Endothelial cell of umbilical vein (primary cell): ENCODE measurements around the gene CD276. TPM values are rescaled to one million over a fixed set of nuclear protein-coding genes. Genes with fewer than 3 reads are reported as not detected.

Experiments used
- BruUV-seq: library from RNA; stranded (reverse); fragments of 400-500 nt; replicated peaks from 2 replicates; lab custom pipeline; 2021; lab: Mats Ljungman, UMichigan
- CTCF ChIA-PET: fragments of 300-600, 350-600 bp; sonication (Branson Sonifier 250); formaldehyde crosslinking; loops from one replicate; lab custom pipeline; 2021; ENCODE audit warnings: antibody characterized with exemption, inconsistent platforms; lab: Charles Lee
- POLR2A ChIA-PET: fragments of 300-600, 350-600 bp; sonication (Branson Sonifier 250); formaldehyde crosslinking; loops from one replicate; lab custom pipeline; 2021; ENCODE audit warnings: antibody characterized with exemption, inconsistent platforms; lab: Charles Lee
- DNase-seq: peaks from one replicate; pipeline ENCODE4 v3.0.0-alpha.2; 2011; ENCODE audit warnings: low read depth, low spot score
- FAIRE-seq: peaks from 2 replicates; lab custom pipeline; 2011; peaks lifted over from hg19 to GRCh38; lab: Jason Lieb, UNC
- H2AFZ ChIP-seq: 2 replicates; pipeline ENCODE4 v1.6.0; 2012; ENCODE audit warnings: low read depth, low read length, control low read depth, inconsistent platforms
- H3K27ac ChIP-seq: 2 replicates; pipeline ENCODE4 v1.5.1; 2011; ENCODE audit warnings: low read depth, mild to moderate bottlenecking, control low read depth, low read length, moderate library complexity; ENCODE audit not compliant: insufficient read depth
- H3K27me3 ChIP-seq, 2 experiments: 2 replicates each; pipeline versions ENCODE4 v1.6.0 to v1.6.1; 2011; ENCODE audit warnings: low read length in 2 of 2, mixed read lengths in 1 of 2; ENCODE audit not compliant: control insufficient read depth in 2 of 2, insufficient read depth in 2 of 2
- H3K36me3 ChIP-seq, 2 experiments: 2 replicates in 1 of 2; 3 replicates in 1 of 2; pipeline ENCODE4 v1.5.1; 2011; ENCODE audit warnings: low read length in 2 of 2, mild to moderate bottlenecking in 1 of 2, moderate library complexity in 1 of 2; ENCODE audit not compliant: control insufficient read depth in 2 of 2, insufficient read depth in 2 of 2; ENCODE audit errors: extremely low read depth in 1 of 2
- H3K4me1 ChIP-seq: 3 replicates; pipeline ENCODE4 v1.5.1; 2011; ENCODE audit warnings: mild to moderate bottlenecking, low read length; ENCODE audit not compliant: control insufficient read depth, insufficient read depth; ENCODE audit errors: extremely low read depth
- H3K4me2 ChIP-seq: 2 replicates; pipeline ENCODE4 v1.6.1; 2011; ENCODE audit warnings: low read length, control low read depth, mixed read lengths; ENCODE audit not compliant: insufficient read depth
- H3K4me3 ChIP-seq, 3 experiments: fragments of 200-600 bp in 1 of 3; sonication (generic), shearing (Covaris generic) in 1 of 3; replicated peaks in 1 of 3; 2 replicates each; pipeline ENCODE4 v1.5.1; 2011 to 2016; ENCODE audit warnings: control low read depth in 3 of 3, low read length in 3 of 3, mild to moderate bottlenecking in 2 of 3, inconsistent platforms in 1 of 3, low read depth in 1 of 3, moderate library complexity in 1 of 3; ENCODE audit not compliant: insufficient read depth in 1 of 3
- H3K79me2 ChIP-seq: 2 replicates; pipeline ENCODE4 v1.6.0; 2012; ENCODE audit warnings: low read length, inconsistent platforms; ENCODE audit not compliant: control insufficient read depth, insufficient read depth
- H3K9ac ChIP-seq: replicated peaks from 2 replicates; pipeline ENCODE3; 2011; ENCODE audit warnings: low read length, control low read depth; ENCODE audit not compliant: insufficient read depth; ENCODE audit errors: extremely low read depth
- H3K9me1 ChIP-seq: replicated peaks from 3 replicates; pipeline ENCODE4 v1.6.0; 2011; ENCODE audit warnings: mild to moderate bottlenecking, low read length; ENCODE audit not compliant: control insufficient read depth, insufficient read depth; ENCODE audit errors: extremely low read depth
- H3K9me3 ChIP-seq: replicated peaks from 2 replicates; pipeline ENCODE4 v1.5.1; 2012; ENCODE audit warnings: low read length, inconsistent platforms; ENCODE audit not compliant: control insufficient read depth, insufficient read depth
- H4K20me1 ChIP-seq: replicated peaks from 2 replicates; pipeline ENCODE3; 2011; ENCODE audit warnings: mild to moderate bottlenecking, low read length; ENCODE audit not compliant: control insufficient read depth, insufficient read depth; ENCODE audit errors: extremely low read depth
- EZH2 ChIP-seq: IDR thresholded peaks from 2 replicates; pipeline ENCODE4 v1.6.1; 2012; ENCODE audit warnings: borderline replicate concordance, low read depth, mild to moderate bottlenecking, moderate library complexity, low read length, inconsistent platforms; ENCODE audit not compliant: severe bottlenecking
- GATA2 ChIP-seq: IDR thresholded peaks from 2 replicates; pipeline ENCODE4 v1.7.0; 2011; ENCODE audit warnings: low read depth, mild to moderate bottlenecking, moderate library complexity, mixed read lengths, low read length; ENCODE audit not compliant: insufficient read length, insufficient read depth
- JUN ChIP-seq: IDR thresholded peaks from 2 replicates; pipeline ENCODE4 v1.6.1; 2011; ENCODE audit warnings: borderline replicate concordance, low read depth; ENCODE audit not compliant: insufficient read length, insufficient read depth
- MAX ChIP-seq: IDR thresholded peaks from 2 replicates; pipeline ENCODE4 v1.6.1; 2011; ENCODE audit not compliant: insufficient read depth, insufficient read length
- MYC ChIP-seq: IDR thresholded peaks from one replicate; pipeline ENCODE4 v1.6.1; 2011; ENCODE audit warnings: mild to moderate bottlenecking, low read depth, low read length
- dilution Hi-C: fragments of 300-500 bp; cut with MboI; formaldehyde crosslinking; loops from one replicate; pipeline ENCODE4 v1.15.0; 2019; ENCODE audit warnings: low sequenced_read_pairs; ENCODE audit not compliant: extremely low pct_ligation_motif_present
- intact Hi-C: fragments of 100-400 bp; cut with micrococcal nuclease; formaldehyde crosslinking; loops from one replicate; pipeline ENCODE4 v1.10.0; 2022
- polyA plus RNA-seq, 4 experiments: library from polyadenylated mRNA; depleted of rRNA in 3 of 4; stranded (reverse) in 3 of 4; unstranded in 1 of 4; fragments of >200 nt; gene quantifications; 2 replicates each; pipeline versions ENCODE4 v1.2.1 to v1.2.3, GENCODE V29; 2011 to 2012; ENCODE audit warnings: missing spikeins in 1 of 4
- total RNA-seq: library from RNA; stranded (reverse); gene quantifications from 2 replicates; pipeline ENCODE4 v1.2.3, GENCODE V29; 2021

CD276 gene
- total and polyA plus RNA-seq, 2 donors (not counting 3 experiments of a cell fraction or from before 2014, with no cell fraction given), result 73.6 to 85.7 TPM

- dilution Hi-C loops, result no loop called here
- Histone ChIP-seq H3K4me2 (no peak overlapping the region), H3K9me3 (no peaks in the 10 kb centered on the region), H3K9me1 (no peaks in the 10 kb centered on the region), H4K20me1 (no peaks in the 10 kb centered on the region), H3K9ac (no peak overlapping the region), H3K4me3 (no peak overlapping the region), H3K4me1 (peaks cover 21% of the 10 kb centered on the region), H3K27me3 (no peaks in the 10 kb centered on the region), H3K27ac (no peak overlapping the region), H3K79me2 (peaks cover 24% of the 10 kb centered on the region), H3K36me3 (peaks cover 0 to 2% of the 10 kb centered on the region in 2 experiments), H2AFZ (no peak overlapping the region)
- FAIRE-seq, result no peak
- no TSS peak for BruUV-seq
- POLR2A ChIA-PET, result interaction anchor here (1.1 kb wide), 1 partner anchor 26 kb away, joined by 5 read pairs; no protein-coding TSS in a partner anchor
- CTCF ChIA-PET, result interaction anchor here (1.8 to 9.0 kb wide), 3 partner anchors 11 to 60 kb away, joined by 7 to 368 read pairs (median 207); partner anchors contain the start of genes CD276 and NPTN
- DNase-seq, result no peak
- intact Hi-C loops, result no loop called here
- TF ChIP-seq MAX (no peak), MYC (no peak), GATA2 (no peak), JUN (no peak), EZH2 (no peak)
Observed at GRCh38 chr15:73694419-73694818, 10.2 kb downstream of the CD276 start.
